Stimulated activated CD4-positive, alpha-beta T cell treated with anti-CD3 and anti-CD28 coated beads, Interleukin-1b, Interleukin-23, amount 100 ng/mL, for 48 hours (primary cell): ENCODE measurements around the gene BLTP2.
A peak's percentile ranks its signal among the peaks of the same experiment; 100 is the strongest.
"Not testable (repeated sequence)": the region's sequence is repeated elsewhere in the genome, so short reads cannot be mapped to it uniquely, and the experiment has no call there.

Experiments
- DNase-seq: peaks from one replicate; pipeline ENCODE4 v3.0.0-alpha.2; 2020

Gene BLTP2

DNA sequence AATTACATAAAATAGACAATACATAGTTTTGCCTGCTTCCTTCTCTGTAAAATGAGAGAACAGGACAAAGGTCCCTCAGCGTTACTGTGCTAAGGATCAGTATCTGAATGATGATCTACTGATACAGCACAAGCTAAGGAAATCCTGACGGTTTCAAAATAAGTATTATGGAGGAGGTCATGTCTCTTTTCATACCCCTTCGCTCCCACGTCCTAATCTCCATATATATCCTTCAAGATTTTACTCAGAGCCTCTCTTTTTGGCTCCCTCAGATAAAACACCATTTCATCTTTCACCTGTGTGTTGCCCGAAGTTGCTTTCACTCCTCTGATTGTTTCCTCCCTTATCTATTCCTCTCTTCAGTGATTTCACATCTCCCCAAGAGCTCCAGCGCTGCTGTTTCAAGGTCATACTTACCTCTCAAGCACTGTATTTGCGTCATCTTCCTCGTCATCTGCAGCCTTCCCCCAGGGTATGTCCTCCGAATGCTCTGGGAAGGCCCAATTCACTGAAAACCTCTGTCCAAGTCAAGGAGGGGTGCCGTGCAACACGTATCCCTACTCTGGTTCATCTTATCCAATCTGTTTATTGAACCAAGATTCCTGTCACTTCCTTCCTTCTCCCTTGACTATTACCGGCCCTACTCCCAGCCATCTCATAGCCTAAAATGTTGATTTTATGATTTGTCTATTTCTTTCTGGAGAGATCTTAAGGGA is 1.2 kb upstream of the BLTP2 start:
- DNase-seq: no peak

DNA sequence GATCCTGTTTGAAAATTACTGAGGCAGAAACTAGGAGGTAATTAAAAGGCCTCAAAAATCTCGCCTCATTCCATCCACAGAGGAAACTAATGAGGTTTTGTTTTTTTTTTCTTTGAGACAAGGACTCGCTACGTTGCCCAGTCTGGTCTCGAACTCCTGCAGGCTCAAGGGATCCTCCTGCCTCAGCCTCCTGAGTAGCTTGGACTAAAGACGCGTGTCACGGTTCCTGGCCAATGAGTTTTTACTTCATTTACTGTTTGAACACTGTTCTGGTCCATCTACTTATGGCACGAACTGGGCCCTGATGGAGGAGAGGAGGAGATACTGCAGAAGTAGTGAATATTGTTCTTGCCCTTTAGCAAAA is 600 bp upstream of the BLTP2 start:
- no peak for DNase-seq

GRCh38 chr17:28643983-28644786 is 773 bp downstream of the BLTP2 start:
- DNase-seq: no peak

- no peak for DNase-seq
These were observed 3.4 kb downstream of the BLTP2 start for GRCh38 chr17:28641579-28641978.

- no peak for DNase-seq
These were observed 9.5 kb downstream of the BLTP2 start for GRCh38 chr17:28635506-28635905.

DNA sequence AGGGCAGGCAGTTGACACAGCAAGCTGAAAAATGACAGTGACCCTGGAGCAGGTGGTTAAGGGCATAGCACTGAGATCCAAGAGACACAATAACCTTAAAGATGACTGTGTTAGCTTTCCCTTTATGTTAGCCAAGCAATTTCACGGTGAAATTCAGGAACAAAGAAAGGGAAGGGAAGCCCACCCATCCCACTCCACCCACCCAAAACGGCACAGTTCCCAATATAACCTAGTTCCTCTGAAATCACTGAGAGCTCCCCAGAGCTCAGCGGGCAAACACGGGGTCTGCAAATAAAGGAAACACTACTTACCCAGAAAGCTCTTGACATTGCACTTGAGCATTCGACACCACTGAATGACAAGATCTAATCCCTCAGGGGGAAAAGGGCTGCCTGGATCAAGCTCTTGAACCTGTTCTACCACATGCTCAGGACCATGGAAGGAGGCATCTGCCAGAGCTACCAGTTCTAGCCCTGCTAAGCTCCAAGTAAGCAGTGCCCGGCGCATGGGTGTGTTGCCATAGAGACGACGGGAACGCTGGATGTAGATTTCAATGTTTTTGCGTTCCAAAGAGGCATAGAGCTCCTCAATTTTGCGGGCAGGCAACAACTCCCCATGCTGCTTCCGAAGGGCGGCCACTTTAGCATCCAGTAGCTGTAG is 10.6 kb downstream of the BLTP2 start:
- no peak for DNase-seq

- no peak for DNase-seq
These were observed 18.1 kb downstream of the BLTP2 start for GRCh38 chr17:28626818-28627217.

GRCh38 chr17:28624148-28624547 is 20.8 kb downstream of the BLTP2 start:
- DNase-seq: no peak

DNA sequence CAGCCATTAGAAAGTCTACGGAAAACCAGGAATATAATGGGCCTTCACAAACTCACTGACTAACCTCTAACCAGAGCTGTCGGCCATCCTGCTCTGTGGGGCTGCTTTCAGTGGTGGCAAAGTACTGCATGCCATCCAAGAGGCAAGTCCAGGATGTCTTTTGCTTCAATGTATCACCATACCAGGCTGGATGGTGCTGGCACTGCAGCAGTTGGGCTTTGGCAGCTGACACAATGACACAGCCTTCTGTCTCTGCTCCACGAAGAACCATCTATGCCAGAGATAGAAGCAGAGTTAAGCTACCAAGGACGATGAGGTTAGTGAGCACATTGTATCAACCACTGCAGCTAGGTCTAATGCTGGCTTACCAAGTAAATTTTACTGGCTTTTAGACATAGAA is 21.3 kb downstream of the BLTP2 start:
- no peak for DNase-seq

DNA sequence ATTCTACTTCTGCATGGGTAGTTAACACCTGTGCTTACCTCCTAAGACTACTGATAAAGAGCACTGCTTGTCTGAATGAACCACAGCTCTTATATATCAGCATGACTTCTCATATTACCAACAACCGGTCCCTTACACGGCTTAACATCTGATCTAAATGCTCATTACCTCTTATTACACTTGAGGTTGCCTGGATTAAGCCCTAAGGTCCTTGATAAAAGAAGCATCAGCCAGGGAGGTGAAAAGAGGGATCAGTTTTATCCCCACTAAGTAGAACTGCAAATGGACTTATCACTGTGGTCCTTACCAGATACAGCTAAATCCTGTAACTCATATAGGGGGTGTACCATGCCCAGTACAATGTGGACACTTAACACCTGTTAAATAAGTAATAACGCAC is 22.8 kb downstream of the BLTP2 start:
- no peak for DNase-seq

DNA sequence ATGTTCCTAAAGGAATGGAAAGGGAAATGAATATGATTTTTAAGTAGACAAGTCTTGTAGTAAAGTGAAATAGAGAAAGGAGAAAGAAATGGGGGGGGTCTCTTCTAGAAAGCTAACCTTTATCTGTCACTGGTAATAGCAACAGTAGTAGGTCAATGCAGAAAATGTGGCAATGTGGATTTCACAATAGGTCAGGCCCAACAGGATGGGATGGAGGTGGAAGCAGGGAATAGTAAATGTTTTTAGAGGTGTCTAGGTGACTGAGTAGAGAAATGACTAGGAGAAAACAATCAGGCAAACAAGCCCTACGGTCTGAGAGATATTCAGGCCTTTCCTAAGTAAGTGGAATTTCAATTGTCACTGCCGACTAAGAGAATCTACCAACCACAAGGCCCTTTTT is 24.9 kb downstream of the BLTP2 start:
- no peak for DNase-seq

GRCh38 chr17:28618464-28618863 is 26.5 kb downstream of the BLTP2 start:
- DNase-seq: no peak

- DNase-seq: no peak
These were observed 28.7 kb downstream of the BLTP2 start for GRCh38 chr17:28616281-28616680.

- DNase-seq: no peak
These were observed 29.6 kb downstream of the BLTP2 start for GRCh38 chr17:28615260-28615940.

- DNase-seq: no peak
These were observed 31.0 kb downstream of the BLTP2 start, which contains the start of gene RSKR for GRCh38 chr17:28613931-28614381. TSS of gene RSKR (minus strand) at chr17:28614185. CDS start at chr17:28614161, 24 bp downstream.

DNA sequence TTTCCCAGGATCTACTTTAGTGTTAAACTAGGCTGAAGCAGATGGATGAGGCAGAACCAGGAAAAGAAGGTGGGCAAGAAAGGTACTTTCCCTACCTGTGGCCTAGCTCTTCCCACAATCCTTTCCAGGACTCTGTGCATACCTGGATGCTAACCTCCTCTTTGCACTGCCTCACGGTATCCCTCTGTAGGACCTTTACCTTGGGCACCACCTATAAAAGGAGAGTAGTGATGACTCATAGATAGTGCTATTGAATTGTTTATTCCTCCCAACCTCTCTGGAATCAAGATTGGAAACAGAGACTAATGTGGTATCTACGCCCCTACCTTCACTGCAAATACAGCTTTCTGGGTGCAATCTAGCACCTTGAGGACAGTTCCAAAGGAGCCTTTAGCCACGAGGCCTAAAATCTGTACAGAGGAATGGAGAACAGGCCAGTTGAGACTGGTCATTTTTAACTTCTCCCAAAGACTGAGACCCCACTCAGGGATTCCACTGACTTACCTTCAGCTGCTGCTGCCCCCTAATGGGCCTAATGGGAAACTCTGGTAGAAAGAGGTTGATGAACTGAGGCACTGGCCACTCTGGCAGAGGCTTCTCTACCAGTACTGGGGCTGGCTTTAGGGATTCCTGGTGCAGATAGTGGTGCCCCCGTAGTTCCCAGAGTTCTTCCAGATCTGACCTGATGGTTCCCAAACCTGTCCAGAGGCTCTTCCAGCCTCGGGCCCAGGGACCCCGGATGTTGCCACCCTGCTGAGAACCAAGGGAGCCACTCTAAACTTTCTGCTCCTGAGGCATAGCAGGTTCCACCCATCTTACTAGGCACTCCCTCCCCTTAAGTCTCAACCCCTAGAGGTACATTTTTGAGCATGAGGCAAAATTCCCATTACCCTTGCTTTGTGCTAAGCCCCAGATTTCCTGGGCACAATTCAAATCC is 31.8 kb downstream of the BLTP2 start:
- no peak for DNase-seq

DNA sequence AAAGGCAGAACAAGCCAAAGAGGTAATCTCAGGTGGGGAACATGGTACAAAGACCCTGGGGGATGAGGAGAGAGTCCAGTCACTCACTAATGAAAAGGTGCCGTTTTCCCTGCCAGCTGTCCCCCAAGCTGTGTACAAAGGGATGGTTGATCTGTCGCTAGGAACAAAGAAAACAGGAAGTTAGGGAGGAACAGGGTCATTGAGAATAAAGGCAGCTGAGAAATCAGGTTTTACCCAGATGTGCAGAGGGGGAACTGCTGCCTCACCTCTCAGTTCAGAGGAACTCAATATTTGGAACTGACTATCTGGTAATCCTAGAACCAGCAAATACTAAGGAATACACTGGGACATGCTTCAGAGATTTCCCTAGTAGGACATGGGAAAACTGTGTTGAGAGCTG is 32.4 kb downstream of the BLTP2 start:
- no peak for DNase-seq

DNA sequence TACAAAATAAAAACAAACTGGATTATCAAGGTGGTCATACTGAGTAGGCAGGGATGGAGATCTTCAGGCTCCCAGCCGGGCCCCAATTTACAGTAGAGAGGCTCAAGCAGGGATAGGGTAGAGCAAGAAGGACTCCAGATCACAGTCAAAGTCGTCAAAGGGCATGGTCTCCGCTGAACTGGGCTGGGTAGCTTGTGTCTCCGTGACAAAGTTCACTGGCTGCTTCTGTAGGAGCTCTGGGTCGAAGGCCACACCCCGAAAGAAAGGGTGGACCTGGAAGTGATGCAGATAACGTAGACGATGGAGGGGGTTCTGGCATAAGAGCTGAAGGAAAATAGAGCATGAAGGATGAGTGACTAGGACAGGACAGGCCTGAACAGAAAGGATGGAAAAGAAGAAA is 34.6 kb downstream of the BLTP2 start:
- DNase-seq: no peak

DNA sequence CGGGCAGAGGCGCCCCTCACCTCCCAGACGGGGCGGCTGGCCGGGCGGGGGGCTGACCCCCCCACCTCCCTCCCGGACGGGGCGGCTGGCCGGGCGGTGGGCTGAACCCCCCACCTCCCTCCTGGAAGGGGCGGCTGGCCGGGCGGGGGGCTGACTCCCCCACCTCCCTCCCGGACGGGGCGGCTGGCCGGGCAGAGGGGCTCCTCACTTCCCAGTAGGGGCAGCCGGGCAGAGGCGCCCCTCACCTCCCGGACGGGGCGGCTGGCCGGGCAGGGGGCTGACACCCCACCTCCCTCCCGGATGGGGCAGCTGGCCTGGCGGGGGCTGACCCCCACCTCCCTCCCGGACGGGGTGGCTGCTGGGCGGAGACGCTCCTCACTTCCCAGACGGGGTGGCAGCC is 40.9 kb downstream of the BLTP2 start:
- DNase-seq: not testable (repeated sequence)

DNA sequence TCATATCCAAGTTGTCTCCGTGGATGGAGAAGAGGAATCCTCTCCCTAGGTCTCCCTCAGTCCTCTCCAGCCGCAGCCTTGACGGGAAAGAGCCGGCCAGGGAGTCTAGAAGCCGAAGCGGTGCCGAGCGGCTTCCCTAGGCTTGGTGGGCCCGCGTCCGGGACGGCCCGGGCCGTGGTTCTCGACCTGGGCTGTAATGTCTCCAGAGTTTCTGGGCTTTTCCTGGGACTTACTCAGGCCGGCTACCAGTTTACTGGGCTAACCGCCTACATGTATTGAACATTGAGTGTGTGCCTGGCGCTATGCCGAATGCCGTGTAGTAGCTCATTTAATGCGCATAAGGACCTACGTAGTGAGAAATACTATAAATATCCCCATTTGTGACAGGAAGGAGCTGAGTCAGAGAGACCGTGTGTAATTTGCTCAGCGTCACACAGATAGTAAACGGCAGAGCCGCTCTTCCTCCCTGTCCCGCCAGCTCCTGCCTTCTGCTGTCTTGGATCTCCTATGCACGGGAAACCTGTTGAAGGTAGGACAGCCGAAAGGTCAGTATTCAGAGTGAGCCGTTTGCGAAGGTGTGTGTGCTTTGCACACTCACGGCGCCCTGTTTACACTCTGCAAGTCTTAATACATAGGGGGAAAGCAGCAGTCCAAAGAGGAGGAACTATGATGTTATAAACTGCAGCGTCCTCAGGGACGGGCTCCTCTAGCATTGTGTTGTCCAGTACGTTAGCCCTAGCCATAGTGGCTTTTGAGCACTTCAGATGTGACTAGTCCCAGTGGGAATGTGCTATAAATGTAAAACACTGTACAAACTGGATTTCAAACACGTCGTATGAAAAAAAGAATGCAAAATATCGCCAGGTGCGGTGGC is 45.4 kb downstream of the BLTP2 start:
- DNase-seq: peak; percentile 77

DNA sequence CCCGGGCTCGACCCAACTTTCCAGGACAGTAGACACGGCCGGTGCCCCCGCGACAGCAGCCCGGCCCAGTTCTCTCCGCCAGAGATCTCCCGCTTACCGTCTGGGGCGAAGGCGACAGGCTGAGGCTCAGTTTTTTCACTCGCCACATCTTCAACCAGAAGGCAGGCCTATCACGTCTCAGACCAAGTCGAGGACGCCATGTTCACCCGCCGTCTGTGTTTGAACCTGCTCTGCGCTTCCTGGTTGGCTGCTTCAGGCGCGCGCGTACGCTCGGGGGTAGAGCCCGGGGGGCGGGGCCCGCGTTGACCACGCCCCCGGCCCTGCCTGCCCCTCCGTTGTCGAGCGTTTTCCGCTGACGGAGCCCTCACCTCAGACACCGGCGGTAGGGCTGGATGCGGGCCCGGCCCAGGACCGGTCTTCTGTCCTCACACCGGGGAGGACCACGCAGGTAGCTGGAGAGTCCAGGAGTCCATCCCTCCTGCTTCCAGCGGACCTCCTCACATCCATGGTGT is 46.1 kb downstream of the BLTP2 start, which contains the start of gene SPAG5:
Gene SPAG5 (minus strand): TSS at position 227 of the 512 bp plus-strand sequence. CDS start 79 bp downstream, at position 148.
- peak; percentile 94 for DNase-seq
